Mucosa of descending colon (tissue), 3 donors: ENCODE results near the gene OTUD4. TPM values are rescaled to one million over a fixed set of nuclear protein-coding genes. Genes with fewer than 3 reads are reported as not detected.

ENCODE experiments used
- ATAC-seq: fragments of 200-7000 bp; cut with Tn5 transposase; one replicate; pipeline ENCODE4 v1.9.1; 2020; ENCODE audit warnings: mild to moderate bottlenecking, moderate library complexity
- DNase-seq, 3 donors: peaks; one replicate each; pipeline ENCODE4 v3.0.0-alpha.2; 2020
- H3K36me3 ChIP-seq: fragments of 200-600 bp; one replicate; pipeline ENCODE4 v1.8.0; 2021; ENCODE audit warnings: low read depth, mild to moderate bottlenecking
- H3K4me1 ChIP-seq: fragments of 200-600 bp; one replicate; pipeline ENCODE4 v1.8.0; 2021; ENCODE audit warnings: low read depth, mild to moderate bottlenecking
- H3K4me3 ChIP-seq: fragments of 200-600 bp; one replicate; pipeline ENCODE4 v1.8.0; 2021; ENCODE audit warnings: mild to moderate bottlenecking
- H3K9me3 ChIP-seq: fragments of 200-600 bp; one replicate; pipeline ENCODE4 v1.8.0; 2021; ENCODE audit warnings: mild to moderate bottlenecking
- intact Hi-C, 2 donors: fragments of 100-400 bp; cut with DNase I in 1 of 2; cut with micrococcal nuclease in 1 of 2; formaldehyde crosslinking; loops; one replicate each; pipeline versions ENCODE4 v1.11.0 to v1.11.1; 2022; cut with DNase I, micrococcal nuclease
- total RNA-seq, 3 donors: library from RNA; stranded (reverse); fragmentation: NEBNext Ultra II Directional in 2 of 3; extraction: Animal tissue kit (Norgen Biotek cat#: 25700) in 2 of 3; gene quantifications; one replicate each; pipeline versions ENCODE4 v1.2.1 to v1.2.4, GENCODE V29; 2021 to 2023
- TF ChIP-seq, protein P1 (sequence below): fragments of 200-600 bp; IDR thresholded peaks from one replicate; pipeline ENCODE4 v1.8.0; 2022; ENCODE audit warnings: antibody characterized with exemption, mild to moderate bottlenecking
- donor health status: DM: no; HTN: no; CAD: no; lungs with moderate emphysema.
- donor health status: DM: no; HTN: no; CAD: no.
- donor health status: DM: no; HTN: yes; CAD: no.

The OTUD4 gene
- total RNA-seq, 3 donors from 2014 or later: 29.9 to 52.9 (median 38.4) TPM

DNA sequence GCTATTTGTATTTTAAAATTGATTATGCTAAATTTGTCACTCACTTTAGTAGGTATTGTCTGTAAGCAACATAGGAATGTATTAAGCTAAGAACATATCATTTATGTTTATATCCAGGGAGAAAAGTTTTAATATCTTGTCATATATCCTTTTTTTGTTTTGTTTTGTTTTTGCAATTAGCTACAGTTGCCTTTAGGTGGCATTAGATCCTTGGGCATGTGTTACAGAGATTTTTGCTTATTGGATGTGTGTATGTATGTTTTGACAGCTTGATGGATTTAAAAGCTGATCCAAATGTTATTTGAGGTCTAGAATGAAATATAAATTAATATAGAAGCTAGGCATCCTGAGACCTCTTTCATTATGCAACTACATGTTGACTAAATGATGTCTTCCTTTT, 36.1 kb upstream of the OTUD4 start:
- intact Hi-C loops: loop anchor here in 1 of 2 donors (10.0 kb wide), 1 partner anchor 398 kb away; the partner anchor contains the start of gene MMAA
- ATAC-seq (no peak), DNase-seq (no peak)
- H3K36me3 ChIP-seq: no peaks in the 10 kb centered on the region
- no peak overlapping the region for H3K4me3 ChIP-seq
- H3K4me1 ChIP-seq: no peaks in the 10 kb centered on the region
- H3K9me3 ChIP-seq: no peaks in the 10 kb centered on the region
- TF ChIP-seq, protein P1, sequence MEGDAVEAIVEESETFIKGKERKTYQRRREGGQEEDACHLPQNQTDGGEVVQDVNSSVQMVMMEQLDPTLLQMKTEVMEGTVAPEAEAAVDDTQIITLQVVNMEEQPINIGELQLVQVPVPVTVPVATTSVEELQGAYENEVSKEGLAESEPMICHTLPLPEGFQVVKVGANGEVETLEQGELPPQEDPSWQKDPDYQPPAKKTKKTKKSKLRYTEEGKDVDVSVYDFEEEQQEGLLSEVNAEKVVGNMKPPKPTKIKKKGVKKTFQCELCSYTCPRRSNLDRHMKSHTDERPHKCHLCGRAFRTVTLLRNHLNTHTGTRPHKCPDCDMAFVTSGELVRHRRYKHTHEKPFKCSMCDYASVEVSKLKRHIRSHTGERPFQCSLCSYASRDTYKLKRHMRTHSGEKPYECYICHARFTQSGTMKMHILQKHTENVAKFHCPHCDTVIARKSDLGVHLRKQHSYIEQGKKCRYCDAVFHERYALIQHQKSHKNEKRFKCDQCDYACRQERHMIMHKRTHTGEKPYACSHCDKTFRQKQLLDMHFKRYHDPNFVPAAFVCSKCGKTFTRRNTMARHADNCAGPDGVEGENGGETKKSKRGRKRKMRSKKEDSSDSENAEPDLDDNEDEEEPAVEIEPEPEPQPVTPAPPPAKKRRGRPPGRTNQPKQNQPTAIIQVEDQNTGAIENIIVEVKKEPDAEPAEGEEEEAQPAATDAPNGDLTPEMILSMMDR: no peak

DNA sequence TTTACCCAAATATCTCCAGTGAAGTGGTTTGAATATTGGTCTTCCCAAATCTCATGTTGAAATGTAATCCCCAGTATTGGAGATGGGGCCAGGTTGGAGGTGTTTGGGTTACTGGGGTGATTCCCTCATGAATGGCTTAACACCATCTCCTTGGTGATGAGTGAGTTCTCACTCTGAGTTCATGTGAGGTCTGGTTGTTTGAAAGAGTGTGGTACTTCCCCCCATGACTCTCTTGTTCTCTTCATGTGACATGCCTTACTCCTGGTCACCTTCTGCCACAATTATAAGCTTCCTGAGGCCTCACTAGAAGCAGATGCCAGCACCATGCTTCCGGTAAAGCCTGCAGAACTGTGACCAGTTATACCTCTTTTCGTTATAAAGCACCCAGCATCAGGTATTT, 32.9 kb upstream of the OTUD4 start:
- Histone ChIP-seq H3K4me1 (no peaks in the 10 kb centered on the region), H3K4me3 (no peak overlapping the region), H3K36me3 (no peaks in the 10 kb centered on the region), H3K9me3 (no peaks in the 10 kb centered on the region)
- TF ChIP-seq, protein P1: no peak
- no peak for DNase-seq
- intact Hi-C loops: loop anchor here in 1 of 2 donors (10.0 kb wide), 1 partner anchor 402 kb away; the partner anchor contains the start of gene MMAA
- no peak for ATAC-seq

DNA sequence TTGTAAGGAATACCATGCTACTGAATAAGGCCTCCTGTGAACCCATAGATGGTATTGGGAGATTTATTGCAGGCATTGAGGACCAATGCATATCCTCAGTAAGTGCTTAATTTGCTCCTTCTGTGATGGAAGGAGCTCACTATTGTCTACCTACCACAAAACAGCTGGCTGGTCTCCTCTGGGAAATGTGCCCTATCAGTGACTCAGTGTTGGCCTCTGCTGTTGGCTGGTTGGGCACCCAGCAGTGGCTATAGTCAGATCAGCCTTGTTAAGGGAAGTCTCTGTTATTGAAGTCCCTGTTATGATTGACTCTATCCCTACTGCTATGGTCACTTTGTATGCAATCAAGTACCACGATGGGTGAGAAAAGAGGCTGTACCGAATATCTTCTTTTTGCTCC, 27.5 kb upstream of the OTUD4 start:
- Histone ChIP-seq H3K36me3 (no peaks in the 10 kb centered on the region), H3K4me1 (no peaks in the 10 kb centered on the region), H3K4me3 (no peak overlapping the region), H3K9me3 (no peaks in the 10 kb centered on the region)
- TF ChIP-seq, protein P1: no peak
- DNase-seq: no peak
- ATAC-seq: no peak
- intact Hi-C loops: no loop called here

DNA sequence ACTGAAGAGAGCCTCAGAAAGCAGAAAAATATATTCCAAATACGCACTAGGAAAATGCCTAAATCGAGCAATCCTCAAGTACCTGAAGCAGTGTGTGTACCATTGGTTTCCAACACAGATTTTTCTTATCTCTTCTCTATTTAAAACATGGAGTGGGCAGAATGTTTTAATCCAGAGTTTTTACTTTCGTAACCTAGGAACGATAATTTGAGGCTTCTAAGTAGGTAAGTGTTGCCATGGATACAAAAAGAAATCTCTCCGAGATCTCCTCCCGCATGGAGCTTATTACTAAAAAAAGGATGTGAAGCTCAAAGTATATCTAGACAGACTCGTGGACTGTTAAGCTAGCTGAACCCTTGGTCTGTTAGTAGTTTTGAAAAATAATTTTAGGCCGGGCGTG, 23.0 kb upstream of the OTUD4 start:
- Histone ChIP-seq H3K36me3 (no peaks in the 10 kb centered on the region), H3K4me1 (no peaks in the 10 kb centered on the region), H3K9me3 (no peaks in the 10 kb centered on the region), H3K4me3 (no peak overlapping the region)
- intact Hi-C loops: no loop called here
- no peak for DNase-seq
- TF ChIP-seq, protein P1: no peak
- no peak for ATAC-seq

DNA sequence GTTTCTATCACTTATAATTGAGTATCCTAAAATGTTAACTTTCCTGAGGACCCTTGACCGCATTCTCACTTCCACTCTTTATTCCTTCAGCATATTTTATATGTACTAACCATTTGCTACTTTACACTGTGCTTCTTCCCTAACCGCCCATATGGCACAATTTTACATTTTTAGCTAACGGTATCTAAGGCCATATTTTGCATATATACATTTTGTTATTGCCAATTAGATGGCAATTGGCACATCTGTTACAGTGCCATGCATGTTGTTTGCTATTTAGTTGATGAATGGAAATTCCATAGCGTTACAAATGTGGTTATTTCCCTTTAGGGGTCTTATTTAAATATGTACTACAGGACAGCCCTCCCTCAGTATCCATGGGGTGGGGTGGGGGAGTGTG, 20.0 kb upstream of the OTUD4 start:
- no peaks in the 10 kb centered on the region for H3K4me1 ChIP-seq
- ATAC-seq: no peak

More for the DNA sequence above, 20.0 kb upstream of the OTUD4 start:
- H3K9me3 ChIP-seq: no peaks in the 10 kb centered on the region
- intact Hi-C loops: no loop called here
- H3K4me3 ChIP-seq: no peak overlapping the region
- TF ChIP-seq, protein P1: no peak
- DNase-seq: no peak
- no peaks in the 10 kb centered on the region for H3K36me3 ChIP-seq
